GM19463 (cell line): ENCODE data around the gene RIMS4.

ENCODE experiments used
- ATAC-seq: cut with Tn5 transposase; IDR thresholded peaks from one replicate; pipeline ENCODE4 v1.9.1; 2021; ENCODE audit warnings: mild to moderate bottlenecking, moderate library complexity; ENCODE audit not compliant: unreplicated experiment

Gene RIMS4

DNA sequence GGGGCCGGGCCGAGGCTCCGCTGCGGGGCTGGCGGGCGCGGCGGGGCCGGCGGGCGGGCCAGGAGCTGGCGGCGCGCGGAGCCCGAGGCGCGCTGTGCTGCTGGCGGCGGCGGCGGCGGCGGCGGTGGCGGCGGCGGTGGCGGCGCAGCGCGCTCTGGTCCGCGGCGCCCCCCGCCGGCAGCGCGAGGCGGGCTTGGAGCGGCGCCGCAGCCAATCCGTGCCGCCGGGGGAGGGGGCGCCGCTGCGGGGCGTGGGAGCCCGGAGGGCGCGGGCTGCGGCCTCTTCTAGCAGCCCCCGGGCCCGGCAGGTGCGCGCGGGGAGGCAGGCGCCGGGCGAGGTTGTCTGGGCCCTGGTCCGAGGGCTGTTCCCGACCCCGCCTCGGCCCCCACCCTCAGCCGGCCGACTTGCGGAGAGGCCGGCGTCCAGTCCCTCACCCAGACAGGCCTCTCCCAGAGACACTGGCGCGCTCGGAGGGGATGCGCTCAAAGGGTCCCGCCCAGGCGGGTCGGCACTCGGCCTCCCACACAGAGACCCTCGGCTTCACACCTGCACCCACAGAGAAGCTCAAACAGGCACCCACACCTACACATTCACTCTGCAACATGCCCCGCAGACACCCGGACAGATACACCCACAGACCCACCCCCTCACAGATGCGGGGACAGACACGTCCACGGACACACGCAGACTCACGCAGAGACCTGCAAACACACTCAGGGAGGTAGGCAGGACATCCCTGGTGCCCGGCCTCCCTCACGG, at the start of gene RIMS4:
RIMS4 (minus strand) TSS at position 156 of the 759 bp plus-strand sequence. CDS start 275 bp downstream, outside the sequence.
- ATAC-seq: no peak

GRCh38 chr20:44858606-44859360, 48.4 kb upstream of the RIMS4 start:
- no peak for ATAC-seq

GRCh38 chr20:44856856-44857448, 46.6 kb upstream of the RIMS4 start:
- ATAC-seq: no peak

DNA sequence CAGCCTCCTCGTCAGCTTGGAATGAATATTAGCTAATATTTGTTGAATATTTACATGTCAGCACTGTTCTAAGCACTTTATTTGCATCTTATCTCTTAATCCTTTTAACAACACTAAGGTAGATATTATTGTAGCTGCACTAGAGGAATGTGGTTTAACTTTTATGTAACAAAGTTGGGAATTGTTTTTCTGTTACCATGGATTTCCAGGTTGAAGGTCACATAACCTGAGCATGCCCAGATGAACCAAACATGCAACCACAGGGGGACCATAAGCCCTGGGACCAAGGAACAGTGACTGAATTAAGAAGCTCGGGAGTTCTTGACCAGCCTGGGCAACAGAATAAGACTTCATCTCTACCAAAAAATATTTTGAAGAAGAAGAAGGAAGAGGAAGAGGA, 46.1 kb upstream of the RIMS4 start:
- no peak for ATAC-seq

- ATAC-seq: no peak
Measured at GRCh38 chr20:44851545-44851944, 41.2 kb upstream of the RIMS4 start.

DNA sequence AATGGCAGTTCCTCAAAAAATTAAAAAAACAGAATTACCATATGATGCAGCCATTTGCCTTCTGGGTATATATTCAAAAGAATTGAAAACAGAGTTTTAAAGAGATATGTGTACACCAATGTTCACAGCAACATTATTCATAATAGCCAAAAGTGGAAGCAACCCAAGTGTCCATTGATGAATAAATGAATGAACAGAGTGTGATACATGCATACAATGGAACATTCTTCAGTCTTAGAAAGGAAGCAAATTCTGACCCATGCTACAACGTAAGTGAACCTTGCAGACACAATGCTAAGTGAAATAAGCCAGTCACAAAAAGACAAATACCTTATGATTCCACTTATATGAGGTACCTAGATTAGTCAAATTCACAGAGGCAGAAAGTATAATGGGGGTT, 40.5 kb upstream of the RIMS4 start:
- ATAC-seq: no peak

GRCh38 chr20:44850272-44850671, 39.9 kb upstream of the RIMS4 start:
- ATAC-seq: no peak

GRCh38 chr20:44849703-44850102, 39.4 kb upstream of the RIMS4 start:
- no peak for ATAC-seq

DNA sequence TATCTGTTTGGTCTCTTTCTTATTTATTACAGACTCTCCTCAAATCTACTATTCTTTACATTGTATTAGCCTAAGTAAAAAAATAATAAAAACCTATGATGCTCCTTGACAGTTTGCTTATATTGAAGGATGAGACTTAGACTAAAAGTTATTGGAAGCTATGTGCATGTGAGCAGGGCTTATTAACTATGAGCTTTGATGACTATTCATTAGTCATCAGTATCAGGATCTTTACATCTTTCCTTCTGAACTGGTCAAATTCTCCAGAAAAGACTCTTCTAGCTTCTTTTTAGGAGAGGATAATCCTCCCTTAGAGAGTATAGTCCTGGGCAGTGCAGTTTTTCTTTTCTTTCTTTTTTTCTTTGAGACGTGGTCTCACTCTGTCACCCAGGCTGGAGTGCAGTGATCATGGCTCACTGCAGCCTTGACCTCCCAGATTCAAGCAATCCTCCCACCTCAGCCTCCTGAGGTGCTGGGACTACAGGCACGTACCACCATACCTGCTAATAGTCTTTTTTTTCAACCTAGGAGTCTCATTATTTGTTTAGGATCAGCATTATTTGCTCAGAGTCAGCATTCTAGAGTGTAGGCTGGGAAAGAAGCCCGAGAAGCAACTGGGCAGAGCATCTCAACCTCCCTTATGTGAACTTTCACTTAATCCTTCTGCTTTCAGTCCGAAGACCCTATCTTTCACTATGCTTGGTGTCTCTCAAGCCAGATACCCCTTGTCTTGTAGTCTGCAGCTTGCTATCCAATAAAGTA, 38.1 kb upstream of the RIMS4 start:
- no peak for ATAC-seq

- no peak for ATAC-seq
Measured at GRCh38 chr20:44843876-44844275, 33.5 kb upstream of the RIMS4 start.

DNA sequence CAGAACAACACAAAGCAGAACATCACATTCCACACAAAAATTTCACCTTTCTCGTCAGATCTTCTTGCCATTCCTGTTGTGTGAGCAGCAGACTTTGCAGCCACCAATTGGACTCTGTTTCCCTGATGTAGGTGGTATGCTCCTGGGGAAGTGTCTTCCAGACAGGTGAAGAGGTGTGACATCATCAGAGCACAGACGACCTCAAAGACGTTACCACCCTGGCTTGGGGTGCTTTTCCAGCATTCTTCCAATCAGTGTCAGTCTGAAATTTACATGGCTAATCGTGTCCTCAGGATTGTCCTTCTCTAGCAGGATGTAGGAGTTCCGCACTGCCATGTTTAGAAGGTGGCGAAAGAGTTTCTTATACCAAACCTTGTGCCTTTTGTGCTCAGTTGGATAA, 31.6 kb upstream of the RIMS4 start:
- no peak for ATAC-seq

- no peak for ATAC-seq
Measured at GRCh38 chr20:44840826-44841225, 30.5 kb upstream of the RIMS4 start.

- ATAC-seq: no peak
Measured at GRCh38 chr20:44839481-44839880, 29.1 kb upstream of the RIMS4 start.

GRCh38 chr20:44838521-44838920, 28.2 kb upstream of the RIMS4 start:
- no peak for ATAC-seq

- ATAC-seq: no peak
Measured at GRCh38 chr20:44837946-44838345, 27.6 kb upstream of the RIMS4 start.

DNA sequence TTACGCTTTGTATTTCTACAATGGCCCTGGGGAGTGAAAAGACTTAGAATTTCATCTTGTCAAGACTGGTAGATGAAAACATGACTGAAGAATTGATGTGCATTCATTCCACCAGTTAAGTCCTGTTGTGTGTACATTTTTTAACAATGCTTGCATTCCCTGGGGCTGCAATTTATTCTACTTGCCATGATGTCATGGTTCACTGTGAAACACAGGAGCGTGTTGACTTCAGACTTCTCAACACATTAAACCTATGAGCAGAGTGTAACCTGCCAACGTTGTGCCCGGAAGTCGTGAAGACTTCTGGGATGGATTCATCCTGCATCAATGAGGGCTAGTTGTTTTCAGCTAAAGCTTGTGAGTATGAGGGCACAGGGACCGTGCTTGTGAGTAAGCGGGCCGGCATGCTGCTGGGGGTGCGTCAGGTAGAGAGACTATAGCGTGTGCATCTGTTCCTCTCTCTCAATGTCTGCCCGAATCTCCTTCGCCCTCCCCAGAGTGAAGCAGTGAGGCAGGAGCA, 26.3 kb upstream of the RIMS4 start:
- ATAC-seq: no peak

DNA sequence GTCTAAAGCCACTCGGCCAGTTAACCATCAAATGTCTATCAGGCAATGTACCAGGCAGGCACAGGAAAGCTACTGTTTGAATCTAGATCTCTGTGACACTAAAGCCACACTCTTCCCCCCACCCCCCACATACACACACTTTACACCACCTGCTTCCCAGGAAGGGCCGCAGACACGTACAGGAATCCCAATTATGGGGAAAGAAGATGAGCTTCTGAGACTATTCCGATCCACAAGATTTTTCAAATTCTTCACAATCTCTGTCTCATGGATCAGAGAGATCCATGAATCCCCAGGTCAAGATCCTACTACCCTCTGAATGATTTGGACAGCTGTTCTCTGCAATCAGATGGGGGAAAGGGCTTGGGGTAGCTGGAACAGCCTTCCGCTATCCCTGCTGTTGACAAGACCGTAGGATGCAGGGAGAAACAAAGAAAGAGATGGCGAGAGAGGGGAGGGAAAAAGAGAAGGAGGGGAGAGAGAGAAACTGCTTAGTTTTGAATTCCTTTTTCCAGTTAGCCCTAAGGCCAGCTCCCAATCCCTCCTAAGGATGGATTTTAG, 25.4 kb upstream of the RIMS4 start:
- ATAC-seq: no peak

DNA sequence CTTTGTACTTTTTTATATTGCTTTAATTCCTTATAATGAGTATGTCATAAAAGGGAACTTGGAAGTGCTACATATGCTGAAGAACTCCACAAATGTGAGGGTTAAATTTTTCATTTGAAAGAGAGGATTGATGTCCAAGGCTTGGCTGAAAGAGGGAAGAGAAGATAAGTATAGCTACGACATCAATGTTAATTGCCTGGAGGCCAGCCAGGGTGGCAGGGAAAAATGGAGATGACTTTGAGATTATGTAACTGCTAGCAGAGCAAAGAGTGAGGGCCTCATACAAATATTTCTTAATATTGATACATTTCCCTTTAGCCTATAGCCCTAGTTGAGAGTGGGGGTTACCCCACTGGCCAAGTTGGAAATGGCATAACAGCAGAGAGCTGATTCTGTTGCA, 24.8 kb upstream of the RIMS4 start:
- ATAC-seq: no peak

- no peak for ATAC-seq
Measured at GRCh38 chr20:44834693-44835092, 24.3 kb upstream of the RIMS4 start.

DNA sequence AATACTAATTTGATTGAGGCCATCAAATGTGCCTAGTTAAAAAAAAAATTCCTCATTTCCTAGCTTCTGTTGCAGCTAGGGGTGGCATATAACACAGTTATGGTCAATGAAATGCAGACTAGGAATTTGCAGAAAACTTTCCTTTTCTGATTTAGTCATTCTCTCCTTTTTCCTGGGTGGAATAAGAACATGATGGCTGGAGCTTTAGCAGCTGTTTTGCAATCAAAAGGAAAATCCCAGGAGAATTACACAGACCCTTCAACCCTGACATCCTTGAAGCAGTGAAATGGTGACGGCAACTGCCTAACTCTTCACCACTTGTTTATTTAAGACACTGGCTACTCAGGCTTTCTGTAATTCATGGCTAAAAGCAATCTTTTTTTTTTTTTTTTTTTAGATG, 23.1 kb upstream of the RIMS4 start:
- ATAC-seq: no peak

DNA sequence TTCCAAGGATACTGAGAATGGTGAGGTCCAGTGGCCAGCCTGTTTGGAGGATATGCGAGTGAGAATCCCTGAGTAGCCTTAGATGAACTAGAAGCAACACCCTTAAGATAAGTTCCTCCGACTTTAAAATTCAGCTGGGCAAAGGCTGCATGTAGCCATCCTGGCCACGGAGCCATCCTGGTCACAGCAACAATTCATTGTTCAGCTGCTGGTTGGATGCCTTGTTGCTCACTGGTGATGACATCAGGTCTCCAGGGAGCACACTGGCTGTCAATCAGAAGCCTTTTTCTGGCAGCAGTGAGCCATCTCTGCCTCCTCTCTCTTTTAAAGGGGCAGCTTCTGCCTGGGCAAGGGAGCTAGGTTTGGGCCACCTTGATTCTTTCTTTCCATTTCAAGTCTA, 22.4 kb upstream of the RIMS4 start:
- no peak for ATAC-seq
